ENCODE data around the gene BACH1. TPM values are rescaled to one million over a fixed set of nuclear protein-coding genes. Genes with fewer than 3 reads are reported as not detected.

BACH1 gene
- polyA plus RNA-seq, 1 of the 3 experiments (the other 2 are of a cell fraction) = 18.1 TPM

DNA sequence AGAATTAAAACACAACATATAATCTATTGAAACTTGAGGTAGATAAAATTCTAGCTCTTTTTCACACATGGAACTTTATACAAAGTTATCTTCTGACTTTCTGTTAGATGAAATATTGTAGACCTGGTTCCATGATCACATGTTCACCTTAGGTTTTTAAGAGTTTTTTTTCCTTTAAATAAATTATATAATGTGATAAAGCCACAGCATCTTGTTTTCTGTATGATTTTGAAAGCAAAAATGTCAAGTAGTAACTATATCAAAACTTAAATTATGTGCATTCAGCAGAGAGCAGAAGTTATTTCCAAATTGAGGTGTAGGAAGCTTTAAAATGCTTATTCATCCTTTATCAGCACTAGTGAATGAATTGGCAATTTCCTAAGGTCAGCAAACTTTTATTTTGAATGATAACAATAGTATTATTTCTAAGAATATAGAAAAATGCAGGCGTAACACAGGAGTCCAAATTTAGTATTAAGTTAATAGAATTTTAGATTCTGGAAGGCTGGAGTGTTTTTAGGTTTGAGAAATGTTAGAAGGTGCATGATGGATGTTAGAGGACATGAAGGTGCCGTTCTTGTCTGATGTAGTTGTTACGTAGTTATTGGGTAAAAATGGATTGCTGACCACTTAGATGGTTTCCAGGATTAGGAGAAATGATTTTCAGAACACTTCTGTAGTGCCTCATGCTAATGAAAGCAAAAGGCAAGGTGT, 17.5 kb downstream of the BACH1 start:
- ChIA-PET CTCF (interaction anchor here (0.5 kb wide), 1 partner anchor 148 kb away, joined by 3 read pairs; no protein-coding TSS in a partner anchor), POLR2A (no interaction called here)
- 98% methylated on average over 3 of the region's 3 CpGs for WGBS (ENCODE audit: low lambda C conversion rate)
- no peak for TF ChIP-seq CHD2 (IDR thresholded peaks at IDR 0.05; ENCODE audit: low read length, partially characterized antibody)
- no peak for TF ChIP-seq RCOR1 (IDR thresholded peaks at IDR 0.05; ENCODE audit: low read length)
- no peak overlapping the region for H3K9ac ChIP-seq
- H3K36me3 ChIP-seq (replicated peaks in 1 of 2; ENCODE audit: control insufficient read depth in 1 of 2, insufficient read depth in 2 of 2, low read length in 1 of 2) = peaks cover 0 to 27% of the 10 kb centered on the region in 2 experiments
- H3K9me2 ChIP-seq = no peaks in the 10 kb centered on the region
- H3K4me2 ChIP-seq = no peak overlapping the region
- H3K27me3 ChIP-seq (ENCODE audit: insufficient read depth) = no peaks in the 10 kb centered on the region
- H3K4me3 ChIP-seq (ENCODE audit: low read depth in 2 of 2, low read length in 1 of 2) = no peak overlapping the region
- no peak overlapping the region; a peak in 1 of 4 replicates for H3K27ac ChIP-seq (ENCODE audit: low read depth in 2 of 2, low read length in 1 of 2)
- H3F3A ChIP-seq (replicated peaks; ENCODE audit: insufficient read depth) = peaks cover 6% of the 10 kb centered on the region
- peaks cover 100% of the 10 kb centered on the region for H3K79me2 ChIP-seq (ENCODE audit: insufficient read depth)
- H3K9me3 ChIP-seq = no peaks in the 10 kb centered on the region
- no peak for DNase-seq
- H2AFZ ChIP-seq (ENCODE audit: low read depth) = no peak overlapping the region
- peaks cover 100% of the 10 kb centered on the region for H4K20me1 ChIP-seq (ENCODE audit: insufficient read depth)
- H3K4me1 ChIP-seq (ENCODE audit: control insufficient read depth in 1 of 2, insufficient read depth in 2 of 2, low read depth in 1 of 2, low read length in 1 of 2) = peaks cover 9 to 44% of the 10 kb centered on the region in 2 experiments; a peak in 3 of 4 replicates

DNA sequence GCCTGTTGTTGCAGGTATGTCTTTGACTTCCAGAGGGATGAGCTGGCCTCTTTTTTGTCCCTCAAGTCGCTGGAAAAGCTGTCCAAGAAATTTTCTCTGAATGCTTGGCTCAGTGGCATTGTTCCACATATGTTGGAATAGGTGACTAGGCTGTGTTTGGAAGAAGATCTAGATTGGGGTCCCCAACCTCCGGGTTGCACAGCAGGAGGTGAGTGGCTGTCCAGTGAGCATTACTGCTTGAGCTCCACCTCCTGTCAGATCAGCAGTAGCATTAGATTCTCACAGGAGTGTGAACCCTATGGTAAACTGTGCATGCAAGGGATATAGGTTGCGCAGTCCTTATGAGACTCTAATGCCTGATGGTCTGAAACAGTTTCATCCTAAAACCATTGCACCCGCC, 18.1 kb downstream of the BACH1 start:
- POLR2A ChIA-PET = no interaction called here
- TF ChIP-seq YY1 (IDR thresholded peaks at IDR 0.05; ENCODE audit: low read depth) (no peak), SIN3A (IDR thresholded peaks at IDR 0.05; ENCODE audit: borderline replicate concordance, low read depth, low read length) (no peak), RFX5 (IDR thresholded peaks at IDR 0.05; ENCODE audit: low read length) (no peak), TCF12 (IDR thresholded peaks at IDR 0.05) (no peak), MEF2A (IDR thresholded peaks at IDR 0.05; ENCODE audit: borderline replicate concordance, low read depth) (no peak), NFIC (IDR thresholded peaks at IDR 0.05; ENCODE audit: borderline replicate concordance) (no peak), ELF1 (IDR thresholded peaks at IDR 0.05) (no peak), NRF1 (IDR thresholded peaks at IDR 0.05; ENCODE audit: low read depth, low read length) (no peak), JUND (IDR thresholded peaks at IDR 0.05) (no peak), EZH2phosphoT487 (IDR thresholded peaks at IDR 0.05; ENCODE audit: borderline replicate concordance, low read depth) (no peak), FOSL2 (IDR thresholded peaks at IDR 0.05; ENCODE audit: borderline replicate concordance, low read depth) (no peak), RCOR1 (IDR thresholded peaks at IDR 0.05; ENCODE audit: low read length) (no peak), GATA2 (CRISPR knock-in tag; IDR thresholded peaks at IDR 0.05) (no peak), CHD2 (IDR thresholded peaks at IDR 0.05; ENCODE audit: low read length, partially characterized antibody) (no peak), RAD21 (IDR thresholded peaks at IDR 0.05; ENCODE audit: low read length) (no peak)
- TF ChIP-seq, protein P1, sequence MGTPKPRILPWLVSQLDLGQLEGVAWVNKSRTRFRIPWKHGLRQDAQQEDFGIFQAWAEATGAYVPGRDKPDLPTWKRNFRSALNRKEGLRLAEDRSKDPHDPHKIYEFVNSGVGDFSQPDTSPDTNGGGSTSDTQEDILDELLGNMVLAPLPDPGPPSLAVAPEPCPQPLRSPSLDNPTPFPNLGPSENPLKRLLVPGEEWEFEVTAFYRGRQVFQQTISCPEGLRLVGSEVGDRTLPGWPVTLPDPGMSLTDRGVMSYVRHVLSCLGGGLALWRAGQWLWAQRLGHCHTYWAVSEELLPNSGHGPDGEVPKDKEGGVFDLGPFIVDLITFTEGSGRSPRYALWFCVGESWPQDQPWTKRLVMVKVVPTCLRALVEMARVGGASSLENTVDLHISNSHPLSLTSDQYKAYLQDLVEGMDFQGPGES (IDR thresholded peaks at IDR 0.05; ENCODE audit: low read depth, low read length) = no peak
- TF ChIP-seq, protein P2, sequence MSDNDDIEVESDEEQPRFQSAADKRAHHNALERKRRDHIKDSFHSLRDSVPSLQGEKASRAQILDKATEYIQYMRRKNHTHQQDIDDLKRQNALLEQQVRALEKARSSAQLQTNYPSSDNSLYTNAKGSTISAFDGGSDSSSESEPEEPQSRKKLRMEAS (IDR thresholded peaks at IDR 0.05; ENCODE audit: low read depth) = no peak

More for the DNA sequence above, 18.1 kb downstream of the BACH1 start:
- peaks cover 100% of the 10 kb centered on the region for H3K79me2 ChIP-seq (ENCODE audit: insufficient read depth)
- H3K9me2 ChIP-seq = no peaks in the 10 kb centered on the region
- H3K4me2 ChIP-seq = no peak overlapping the region
- no peak overlapping the region for H3K27ac ChIP-seq (ENCODE audit: low read depth in 2 of 2, low read length in 1 of 2)
- no peak overlapping the region for H3K4me3 ChIP-seq (ENCODE audit: low read depth in 2 of 2, low read length in 1 of 2)
- no peaks in the 10 kb centered on the region for H3K27me3 ChIP-seq (ENCODE audit: insufficient read depth)
- H3K4me1 ChIP-seq (ENCODE audit: control insufficient read depth in 1 of 2, insufficient read depth in 2 of 2, low read depth in 1 of 2, low read length in 1 of 2) = peaks cover 9 to 44% of the 10 kb centered on the region in 2 experiments; a peak in 3 of 4 replicates
- H2AFZ ChIP-seq (ENCODE audit: low read depth) = no peak overlapping the region
- CTCF ChIA-PET = no interaction called here
- no peak overlapping the region for H3K9ac ChIP-seq
- WGBS (ENCODE audit: low lambda C conversion rate) = 84% methylated on average over 3 of the region's 4 CpGs
- peaks cover 6% of the 10 kb centered on the region for H3F3A ChIP-seq (replicated peaks; ENCODE audit: insufficient read depth)
- no peaks in the 10 kb centered on the region for H3K9me3 ChIP-seq
- H3K36me3 ChIP-seq (replicated peaks in 1 of 2; ENCODE audit: control insufficient read depth in 1 of 2, insufficient read depth in 2 of 2, low read length in 1 of 2) = peaks cover 3 to 26% of the 10 kb centered on the region in 2 experiments
- peaks cover 100% of the 10 kb centered on the region for H4K20me1 ChIP-seq (ENCODE audit: insufficient read depth)
- DNase-seq = no peak
